Measurements from ENCODE around the gene OR8B2.

- TF ChIP-seq CTCF (conservative IDR thresholded peaks at IDR 0.05 in 1 of 2, IDR thresholded peaks at IDR 0.05 in 1 of 2; ENCODE audit: low read depth in 1 of 2, low read length in 2 of 2) = no peak
- no peak for TF ChIP-seq EZH2 (IDR thresholded peaks at IDR 0.05; ENCODE audit: low read length, missing control alignments)
Observed at GRCh38 chr11:124429599-124429998, 45.3 kb upstream of the OR8B2 start.
